K562 (cell line): ENCODE measurements around the gene TRAK1. TPM values are rescaled to one million over a fixed set of nuclear protein-coding genes. Genes with fewer than 3 reads are reported as not detected.

ENCODE experiments used
- ATAC-seq: fragments of 200-7000 bp; cut with Tn5 transposase; 3 replicates; pipeline ENCODE4 v1.9.1; 2020; ENCODE audit warnings: moderate library complexity
- BruUV-seq: library from RNA; stranded (reverse); fragments of 400-500 nt; replicated peaks from 2 replicates; lab custom pipeline; 2021; lab: Mats Ljungman, UMichigan
- CTCF ChIA-PET: fragments of 300-600 bp; formaldehyde crosslinking; extraction: SDS; loops from one replicate; lab custom pipeline; 2021; ENCODE audit warnings: low intra/inter-chr PET ratio; lab: Yijun Ruan, JAX
- POLR2A ChIA-PET: fragments of 300-600, 350-650 bp; sonication (Branson Sonifier 250); formaldehyde crosslinking; extraction: SDS; loops from one replicate; lab custom pipeline; 2021; ENCODE audit warnings: antibody characterized with exemption, inconsistent platforms; lab: Yijun Ruan, JAX
- DNase-seq, 4 experiments: peaks; one replicate each; pipeline versions ENCODE4 v3.0.0 to v3.0.0-alpha.2; 2011 to 2018; ENCODE audit warnings: low spot score in 3 of 4, mixed read lengths in 3 of 4; ENCODE audit errors: extremely low read depth in 1 of 4
- FAIRE-seq: peaks from 2 replicates; lab custom pipeline; 2011; peaks lifted over from hg19 to GRCh38; lab: Jason Lieb, UNC
- H2AFZ ChIP-seq: 2 replicates; pipeline ENCODE4 v1.6.0; 2011; ENCODE audit warnings: low read depth, low read length, control low read depth, inconsistent platforms
- H3K27ac ChIP-seq: fragments of 200-600 bp; 3 replicates; pipeline ENCODE4 v1.8.0; 2011; ENCODE audit warnings: low read depth, mild to moderate bottlenecking, control low read depth, inconsistent platforms, low read length, moderate library complexity, mixed read lengths; ENCODE audit errors: extremely low read depth
- H3K27me3 ChIP-seq, 2 experiments: fragments of 300-600 bp in 1 of 2; 2 replicates in 1 of 2; 3 replicates in 1 of 2; pipeline versions ENCODE4 v1.6.0 to v1.8.0; 2011; ENCODE audit warnings: inconsistent platforms in 2 of 2, low read length in 2 of 2, mild to moderate bottlenecking in 1 of 2, mixed read lengths in 1 of 2, moderate library complexity in 1 of 2; ENCODE audit not compliant: control insufficient read depth in 2 of 2, insufficient read depth in 2 of 2
- H3K36me3 ChIP-seq: fragments of 300-600 bp; 3 replicates; pipeline ENCODE4 v1.8.0; 2011; ENCODE audit warnings: mild to moderate bottlenecking, low read length, inconsistent platforms; ENCODE audit not compliant: control insufficient read depth, insufficient read depth
- H3K4me1 ChIP-seq, 2 experiments: fragments of 200-600 bp in 1 of 2; replicated peaks in 1 of 2; 2 replicates in 1 of 2; 3 replicates in 1 of 2; pipeline versions ENCODE4 v1.5.1 to v1.8.0; 2011; ENCODE audit warnings: inconsistent platforms in 2 of 2, low read length in 2 of 2, mild to moderate bottlenecking in 1 of 2, mixed read lengths in 1 of 2, moderate library complexity in 1 of 2; ENCODE audit not compliant: control insufficient read depth in 2 of 2, insufficient read depth in 2 of 2
- H3K4me2 ChIP-seq: 2 replicates; pipeline ENCODE4 v1.6.1; 2011; ENCODE audit warnings: low read length, control low read depth, inconsistent platforms, mixed read lengths; ENCODE audit not compliant: insufficient read depth
- H3K4me3 ChIP-seq: fragments of 200-600 bp; sonication (generic), shearing (Covaris generic); 2 replicates; pipeline ENCODE4 v1.5.1; 2016; ENCODE audit warnings: control low read depth, inconsistent platforms
- H3K79me2 ChIP-seq: fragments of 200-600 bp; 3 replicates; pipeline ENCODE4 v1.8.0; 2011; ENCODE audit warnings: low read length, inconsistent platforms; ENCODE audit not compliant: control insufficient read depth, insufficient read depth
- H3K9ac ChIP-seq, 2 experiments: 2 replicates each; pipeline versions ENCODE4 v1.6.0 to v1.6.1; 2011; ENCODE audit warnings: low read depth in 2 of 2, low read length in 2 of 2, control low read depth in 1 of 2, inconsistent platforms in 1 of 2, mild to moderate bottlenecking in 1 of 2, mixed read lengths in 1 of 2; ENCODE audit not compliant: insufficient read depth in 1 of 2
- H3K9me1 ChIP-seq: one replicate; pipeline ENCODE4 v1.6.0; 2011; ENCODE audit warnings: inconsistent platforms, mild to moderate bottlenecking, low read length, moderate library complexity; ENCODE audit not compliant: control insufficient read depth, insufficient read depth
- H3K9me3 ChIP-seq: replicated peaks from 2 replicates; pipeline ENCODE4 v1.5.1; 2011; ENCODE audit warnings: low read depth, low read length, inconsistent platforms; ENCODE audit not compliant: control insufficient read depth, insufficient read depth
- H4K20me1 ChIP-seq: replicated peaks from 2 replicates; pipeline ENCODE4 v1.6.1; 2011; ENCODE audit warnings: low read length, inconsistent platforms, mixed read lengths; ENCODE audit not compliant: control insufficient read depth, insufficient read depth
- FOXJ2 ChIP-seq: fragments of 200-800 bp; sonication (Bioruptor generic); IDR thresholded peaks from 2 replicates; pipeline ENCODE4 v1.6.1; 2016; ENCODE audit warnings: missing genetic modification characterization, missing compliant biosample characterization
- HOXB6 ChIP-seq: fragments of 250-450 bp; sonication (Bioruptor Pico); IDR thresholded peaks from 2 replicates; pipeline ENCODE4 v1.5.1; 2022; ENCODE audit warnings: mild to moderate bottlenecking, borderline replicate concordance
- POLR3G ChIP-seq: IDR thresholded peaks from 2 replicates; pipeline ENCODE4 v1.6.1; 2011; ENCODE audit not compliant: insufficient read length, insufficient replicate concordance; ENCODE audit errors: extremely low read depth
- ZSCAN32 ChIP-seq: fragments of 450-650 bp; formaldehyde crosslinking; IDR thresholded peaks from 2 replicates; pipeline ENCODE4 v1.4.0; 2020; ENCODE audit warnings: mild to moderate bottlenecking, moderate library complexity
- WGBS: fragments of 100-300 bp; shearing (Covaris generic); methylation state at CpG from one replicate; pipeline ENCODE4 v1.1.6; 2016; ENCODE audit warnings: low coverage, mixed read lengths; ENCODE audit not compliant: insufficient coverage; ENCODE audit errors: missing lambda C conversion rate; 5-methylcytosine and 5-hydroxymethylcytosine counted together
- in situ Hi-C: fragments of 300-500 bp; cut with MboI; formaldehyde crosslinking; loops from 4 replicates; pipeline ENCODE4 v1.15.0; 2018; ENCODE audit warnings: inconsistent platforms, mixed read lengths
- intact Hi-C: fragments of 100-400 bp; cut with micrococcal nuclease; formaldehyde crosslinking; loops from 2 replicates; pipeline ENCODE4 v1.14.2; 2022
- polyA plus RNA-seq, 8 experiments: library from polyadenylated mRNA; depleted of rRNA in 4 of 8; stranded (reverse) in 5 of 8; unstranded in 3 of 8; fragments of >200 nt; fragmentation: Nextera tagmentation in 2 of 8; fragmentation: Illumina TruSeq in 1 of 8; extraction: Ambion mirVana in 2 of 8; extraction: Trizol in 1 of 8; gene quantifications; 2 replicates each; pipeline versions ENCODE4 v1.2.1 to v1.2.3, GENCODE V29; 2011 to 2014; ENCODE audit warnings: inconsistent platforms in 1 of 8, missing spikeins in 1 of 8
- total RNA-seq, 7 experiments: library from RNA; depleted of rRNA in 6 of 7; stranded (reverse); fragments of >200 nt in 6 of 7; fragmentation: Illumina TruSeq in 2 of 7; extraction: Trizol in 2 of 7; gene quantifications; 2 replicates each; pipeline versions ENCODE4 v1.2.1 to v1.2.3, GENCODE V29; 2011 to 2021; ENCODE audit warnings: low replicate concordance in 1 of 7
- TF ChIP-seq, protein P1 (sequence below): fragments of 450-650 bp; IDR thresholded peaks from 2 replicates; pipeline ENCODE4 v1.6.1; 2016; ENCODE audit warnings: mild to moderate bottlenecking, moderate library complexity
- TF ChIP-seq, protein P2 (sequence below): fragments of 450-650 bp; formaldehyde crosslinking; IDR thresholded peaks from 2 replicates; pipeline ENCODE4 v1.4.0; 2020; ENCODE audit warnings: mild to moderate bottlenecking, moderate library complexity
- TF ChIP-seq, protein P3 (sequence below), 3 experiments: IDR thresholded peaks in 2 of 3; conservative IDR thresholded peaks in 1 of 3; 2 replicates each; pipeline ENCODE4 v1.5.1; 2011 to 2012; ENCODE audit warnings: low read length in 3 of 3, mild to moderate bottlenecking in 3 of 3, control low read depth in 2 of 3, improper control_type of control experiment in 1 of 3, inconsistent platforms in 1 of 3, low read depth in 1 of 3, mixed read lengths in 1 of 3, moderate library complexity in 1 of 3; ENCODE audit not compliant: insufficient read depth in 2 of 3

TRAK1 gene
- total and polyA plus RNA-seq, 9 of the 15 experiments (the other 6 are each of a cell fraction or from before 2014, with no cell fraction given): 5.3 to 28.5 (median 17.5) TPM

DNA sequence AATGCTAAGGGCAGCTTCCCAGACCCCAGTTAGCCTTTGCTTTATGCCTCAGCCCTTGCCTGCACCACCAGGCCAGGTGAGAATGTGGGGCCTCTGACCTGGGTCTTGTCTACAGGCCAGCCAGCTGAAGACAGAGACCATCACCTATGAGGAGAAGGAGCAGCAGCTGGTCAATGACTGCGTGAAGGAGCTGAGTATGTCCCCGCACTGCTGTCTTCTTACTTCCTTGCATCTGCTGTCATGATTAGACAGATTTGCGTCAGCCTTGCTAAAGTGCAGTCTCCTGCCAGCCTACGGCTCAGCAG, 100.2 kb downstream of the TRAK1 start:
- no peak for FAIRE-seq
- Histone ChIP-seq H4K20me1 (no peaks in the 10 kb centered on the region; the same call in none of the 2 replicates), H2AFZ (no peak overlapping the region), H3K9ac (no peak overlapping the region), H3K4me3 (no peak overlapping the region), H3K4me2 (no peak overlapping the region), H3K9me1 (no peaks in the 10 kb centered on the region), H3K4me1 (no peaks in the 10 kb centered on the region), H3K27ac (no peak overlapping the region), H3K27me3 (no peaks in the 10 kb centered on the region), H3K9me3 (no peaks in the 10 kb centered on the region), H3K79me2 (no peaks in the 10 kb centered on the region), H3K36me3 (peaks cover 47% of the 10 kb centered on the region; the same call in 2 of the 3 replicates)
- WGBS: 53% methylated on average over 4 of the region's 4 CpGs
- ChIA-PET CTCF (interaction anchor here (0.6 to 2.0 kb wide), 4 partner anchors 72 to 297 kb away, joined by 3 to 12 read pairs (median 6); no protein-coding TSS in a partner anchor), POLR2A (interaction anchor here (0.6 to 1.5 kb wide), 12 partner anchors 8 to 313 kb away, joined by 3 to 6 read pairs (median 4); no protein-coding TSS in a partner anchor)
- in situ Hi-C loops: no loop called here
- peak; percentile 55 for ATAC-seq
- intact Hi-C loops: loop anchor here (1.0 kb wide), 2 partner anchors 73 to 297 kb away; no protein-coding TSS in a partner anchor
- BruUV-seq: no TSS peak
- no peak for DNase-seq
- TF ChIP-seq ZSCAN32 (no peak), HOXB6 (CRISPR knock-in tag) (no peak), POLR3G (no peak), FOXJ2 (tag) (no peak)
- TF ChIP-seq, protein P1, sequence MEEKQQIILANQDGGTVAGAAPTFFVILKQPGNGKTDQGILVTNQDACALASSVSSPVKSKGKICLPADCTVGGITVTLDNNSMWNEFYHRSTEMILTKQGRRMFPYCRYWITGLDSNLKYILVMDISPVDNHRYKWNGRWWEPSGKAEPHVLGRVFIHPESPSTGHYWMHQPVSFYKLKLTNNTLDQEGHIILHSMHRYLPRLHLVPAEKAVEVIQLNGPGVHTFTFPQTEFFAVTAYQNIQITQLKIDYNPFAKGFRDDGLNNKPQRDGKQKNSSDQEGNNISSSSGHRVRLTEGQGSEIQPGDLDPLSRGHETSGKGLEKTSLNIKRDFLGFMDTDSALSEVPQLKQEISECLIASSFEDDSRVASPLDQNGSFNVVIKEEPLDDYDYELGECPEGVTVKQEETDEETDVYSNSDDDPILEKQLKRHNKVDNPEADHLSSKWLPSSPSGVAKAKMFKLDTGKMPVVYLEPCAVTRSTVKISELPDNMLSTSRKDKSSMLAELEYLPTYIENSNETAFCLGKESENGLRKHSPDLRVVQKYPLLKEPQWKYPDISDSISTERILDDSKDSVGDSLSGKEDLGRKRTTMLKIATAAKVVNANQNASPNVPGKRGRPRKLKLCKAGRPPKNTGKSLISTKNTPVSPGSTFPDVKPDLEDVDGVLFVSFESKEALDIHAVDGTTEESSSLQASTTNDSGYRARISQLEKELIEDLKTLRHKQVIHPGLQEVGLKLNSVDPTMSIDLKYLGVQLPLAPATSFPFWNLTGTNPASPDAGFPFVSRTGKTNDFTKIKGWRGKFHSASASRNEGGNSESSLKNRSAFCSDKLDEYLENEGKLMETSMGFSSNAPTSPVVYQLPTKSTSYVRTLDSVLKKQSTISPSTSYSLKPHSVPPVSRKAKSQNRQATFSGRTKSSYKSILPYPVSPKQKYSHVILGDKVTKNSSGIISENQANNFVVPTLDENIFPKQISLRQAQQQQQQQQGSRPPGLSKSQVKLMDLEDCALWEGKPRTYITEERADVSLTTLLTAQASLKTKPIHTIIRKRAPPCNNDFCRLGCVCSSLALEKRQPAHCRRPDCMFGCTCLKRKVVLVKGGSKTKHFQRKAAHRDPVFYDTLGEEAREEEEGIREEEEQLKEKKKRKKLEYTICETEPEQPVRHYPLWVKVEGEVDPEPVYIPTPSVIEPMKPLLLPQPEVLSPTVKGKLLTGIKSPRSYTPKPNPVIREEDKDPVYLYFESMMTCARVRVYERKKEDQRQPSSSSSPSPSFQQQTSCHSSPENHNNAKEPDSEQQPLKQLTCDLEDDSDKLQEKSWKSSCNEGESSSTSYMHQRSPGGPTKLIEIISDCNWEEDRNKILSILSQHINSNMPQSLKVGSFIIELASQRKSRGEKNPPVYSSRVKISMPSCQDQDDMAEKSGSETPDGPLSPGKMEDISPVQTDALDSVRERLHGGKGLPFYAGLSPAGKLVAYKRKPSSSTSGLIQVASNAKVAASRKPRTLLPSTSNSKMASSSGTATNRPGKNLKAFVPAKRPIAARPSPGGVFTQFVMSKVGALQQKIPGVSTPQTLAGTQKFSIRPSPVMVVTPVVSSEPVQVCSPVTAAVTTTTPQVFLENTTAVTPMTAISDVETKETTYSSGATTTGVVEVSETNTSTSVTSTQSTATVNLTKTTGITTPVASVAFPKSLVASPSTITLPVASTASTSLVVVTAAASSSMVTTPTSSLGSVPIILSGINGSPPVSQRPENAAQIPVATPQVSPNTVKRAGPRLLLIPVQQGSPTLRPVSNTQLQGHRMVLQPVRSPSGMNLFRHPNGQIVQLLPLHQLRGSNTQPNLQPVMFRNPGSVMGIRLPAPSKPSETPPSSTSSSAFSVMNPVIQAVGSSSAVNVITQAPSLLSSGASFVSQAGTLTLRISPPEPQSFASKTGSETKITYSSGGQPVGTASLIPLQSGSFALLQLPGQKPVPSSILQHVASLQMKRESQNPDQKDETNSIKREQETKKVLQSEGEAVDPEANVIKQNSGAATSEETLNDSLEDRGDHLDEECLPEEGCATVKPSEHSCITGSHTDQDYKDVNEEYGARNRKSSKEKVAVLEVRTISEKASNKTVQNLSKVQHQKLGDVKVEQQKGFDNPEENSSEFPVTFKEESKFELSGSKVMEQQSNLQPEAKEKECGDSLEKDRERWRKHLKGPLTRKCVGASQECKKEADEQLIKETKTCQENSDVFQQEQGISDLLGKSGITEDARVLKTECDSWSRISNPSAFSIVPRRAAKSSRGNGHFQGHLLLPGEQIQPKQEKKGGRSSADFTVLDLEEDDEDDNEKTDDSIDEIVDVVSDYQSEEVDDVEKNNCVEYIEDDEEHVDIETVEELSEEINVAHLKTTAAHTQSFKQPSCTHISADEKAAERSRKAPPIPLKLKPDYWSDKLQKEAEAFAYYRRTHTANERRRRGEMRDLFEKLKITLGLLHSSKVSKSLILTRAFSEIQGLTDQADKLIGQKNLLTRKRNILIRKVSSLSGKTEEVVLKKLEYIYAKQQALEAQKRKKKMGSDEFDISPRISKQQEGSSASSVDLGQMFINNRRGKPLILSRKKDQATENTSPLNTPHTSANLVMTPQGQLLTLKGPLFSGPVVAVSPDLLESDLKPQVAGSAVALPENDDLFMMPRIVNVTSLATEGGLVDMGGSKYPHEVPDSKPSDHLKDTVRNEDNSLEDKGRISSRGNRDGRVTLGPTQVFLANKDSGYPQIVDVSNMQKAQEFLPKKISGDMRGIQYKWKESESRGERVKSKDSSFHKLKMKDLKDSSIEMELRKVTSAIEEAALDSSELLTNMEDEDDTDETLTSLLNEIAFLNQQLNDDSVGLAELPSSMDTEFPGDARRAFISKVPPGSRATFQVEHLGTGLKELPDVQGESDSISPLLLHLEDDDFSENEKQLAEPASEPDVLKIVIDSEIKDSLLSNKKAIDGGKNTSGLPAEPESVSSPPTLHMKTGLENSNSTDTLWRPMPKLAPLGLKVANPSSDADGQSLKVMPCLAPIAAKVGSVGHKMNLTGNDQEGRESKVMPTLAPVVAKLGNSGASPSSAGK: no peak
- TF ChIP-seq, protein P2, sequence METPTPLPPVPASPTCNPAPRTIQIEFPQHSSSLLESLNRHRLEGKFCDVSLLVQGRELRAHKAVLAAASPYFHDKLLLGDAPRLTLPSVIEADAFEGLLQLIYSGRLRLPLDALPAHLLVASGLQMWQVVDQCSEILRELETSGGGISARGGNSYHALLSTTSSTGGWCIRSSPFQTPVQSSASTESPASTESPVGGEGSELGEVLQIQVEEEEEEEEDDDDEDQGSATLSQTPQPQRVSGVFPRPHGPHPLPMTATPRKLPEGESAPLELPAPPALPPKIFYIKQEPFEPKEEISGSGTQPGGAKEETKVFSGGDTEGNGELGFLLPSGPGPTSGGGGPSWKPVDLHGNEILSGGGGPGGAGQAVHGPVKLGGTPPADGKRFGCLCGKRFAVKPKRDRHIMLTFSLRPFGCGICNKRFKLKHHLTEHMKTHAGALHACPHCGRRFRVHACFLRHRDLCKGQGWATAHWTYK (CRISPR knock-in tag): no peak
- TF ChIP-seq, protein P3, sequence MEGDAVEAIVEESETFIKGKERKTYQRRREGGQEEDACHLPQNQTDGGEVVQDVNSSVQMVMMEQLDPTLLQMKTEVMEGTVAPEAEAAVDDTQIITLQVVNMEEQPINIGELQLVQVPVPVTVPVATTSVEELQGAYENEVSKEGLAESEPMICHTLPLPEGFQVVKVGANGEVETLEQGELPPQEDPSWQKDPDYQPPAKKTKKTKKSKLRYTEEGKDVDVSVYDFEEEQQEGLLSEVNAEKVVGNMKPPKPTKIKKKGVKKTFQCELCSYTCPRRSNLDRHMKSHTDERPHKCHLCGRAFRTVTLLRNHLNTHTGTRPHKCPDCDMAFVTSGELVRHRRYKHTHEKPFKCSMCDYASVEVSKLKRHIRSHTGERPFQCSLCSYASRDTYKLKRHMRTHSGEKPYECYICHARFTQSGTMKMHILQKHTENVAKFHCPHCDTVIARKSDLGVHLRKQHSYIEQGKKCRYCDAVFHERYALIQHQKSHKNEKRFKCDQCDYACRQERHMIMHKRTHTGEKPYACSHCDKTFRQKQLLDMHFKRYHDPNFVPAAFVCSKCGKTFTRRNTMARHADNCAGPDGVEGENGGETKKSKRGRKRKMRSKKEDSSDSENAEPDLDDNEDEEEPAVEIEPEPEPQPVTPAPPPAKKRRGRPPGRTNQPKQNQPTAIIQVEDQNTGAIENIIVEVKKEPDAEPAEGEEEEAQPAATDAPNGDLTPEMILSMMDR (IDR thresholded peaks at IDR 0.05 in 2 of 3, conservative IDR thresholded peaks at IDR 0.05 in 1 of 3; ENCODE audit: insufficient read depth in 2 of 3, low read depth in 1 of 3, low read length in 3 of 3): peak in 1 of 3 experiments; percentile 48; a peak in 1 of 6 replicates
